ENCODE results near the gene GNG11.

The GNG11 gene

GRCh38 chr7:93923942-93924341, 2.4 kb downstream of the GNG11 start:
- H3K4me3 ChIP-seq (replicated peaks; ENCODE audit: low read depth, low read length) = peak overlapping the region; percentile 84
- DNase-seq (ENCODE audit: low read depth) = no peak
- TF ChIP-seq, protein P1, sequence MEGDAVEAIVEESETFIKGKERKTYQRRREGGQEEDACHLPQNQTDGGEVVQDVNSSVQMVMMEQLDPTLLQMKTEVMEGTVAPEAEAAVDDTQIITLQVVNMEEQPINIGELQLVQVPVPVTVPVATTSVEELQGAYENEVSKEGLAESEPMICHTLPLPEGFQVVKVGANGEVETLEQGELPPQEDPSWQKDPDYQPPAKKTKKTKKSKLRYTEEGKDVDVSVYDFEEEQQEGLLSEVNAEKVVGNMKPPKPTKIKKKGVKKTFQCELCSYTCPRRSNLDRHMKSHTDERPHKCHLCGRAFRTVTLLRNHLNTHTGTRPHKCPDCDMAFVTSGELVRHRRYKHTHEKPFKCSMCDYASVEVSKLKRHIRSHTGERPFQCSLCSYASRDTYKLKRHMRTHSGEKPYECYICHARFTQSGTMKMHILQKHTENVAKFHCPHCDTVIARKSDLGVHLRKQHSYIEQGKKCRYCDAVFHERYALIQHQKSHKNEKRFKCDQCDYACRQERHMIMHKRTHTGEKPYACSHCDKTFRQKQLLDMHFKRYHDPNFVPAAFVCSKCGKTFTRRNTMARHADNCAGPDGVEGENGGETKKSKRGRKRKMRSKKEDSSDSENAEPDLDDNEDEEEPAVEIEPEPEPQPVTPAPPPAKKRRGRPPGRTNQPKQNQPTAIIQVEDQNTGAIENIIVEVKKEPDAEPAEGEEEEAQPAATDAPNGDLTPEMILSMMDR (IDR thresholded peaks at IDR 0.05; ENCODE audit: low read length, missing control alignments) = no peak

GRCh38 chr7:93926800-93927199, 5.3 kb downstream of the GNG11 start:
- TF ChIP-seq, protein P1 (IDR thresholded peaks at IDR 0.05; ENCODE audit: low read length, missing control alignments) = no peak
- H3K4me3 ChIP-seq (replicated peaks; ENCODE audit: low read depth, low read length) = no peak overlapping the region
- no peak for DNase-seq (ENCODE audit: low read depth)

DNA sequence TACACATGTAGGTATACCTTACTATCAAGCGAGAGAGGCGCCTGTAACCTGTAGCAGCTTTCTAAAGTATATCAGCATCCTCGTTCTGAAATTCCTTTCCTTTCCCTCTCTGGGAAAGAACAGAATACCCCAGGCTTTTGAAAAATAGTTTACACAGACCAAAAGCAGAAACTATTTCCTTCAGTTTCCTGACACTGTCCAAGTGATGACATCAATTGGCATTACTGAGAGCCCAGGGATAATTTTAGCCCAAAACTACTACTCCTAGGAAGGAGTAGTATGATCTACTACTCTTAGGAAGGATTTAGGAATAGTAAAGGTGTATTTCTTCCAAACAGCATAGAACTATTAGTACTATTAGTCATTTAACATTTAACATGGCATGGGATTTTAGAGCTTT, 6.0 kb downstream of the GNG11 start:
- no peak overlapping the region for H3K4me3 ChIP-seq (replicated peaks; ENCODE audit: low read depth, low read length)
- no peak for DNase-seq (ENCODE audit: low read depth)
- TF ChIP-seq, protein P1 (IDR thresholded peaks at IDR 0.05; ENCODE audit: low read length, missing control alignments) = no peak

DNA sequence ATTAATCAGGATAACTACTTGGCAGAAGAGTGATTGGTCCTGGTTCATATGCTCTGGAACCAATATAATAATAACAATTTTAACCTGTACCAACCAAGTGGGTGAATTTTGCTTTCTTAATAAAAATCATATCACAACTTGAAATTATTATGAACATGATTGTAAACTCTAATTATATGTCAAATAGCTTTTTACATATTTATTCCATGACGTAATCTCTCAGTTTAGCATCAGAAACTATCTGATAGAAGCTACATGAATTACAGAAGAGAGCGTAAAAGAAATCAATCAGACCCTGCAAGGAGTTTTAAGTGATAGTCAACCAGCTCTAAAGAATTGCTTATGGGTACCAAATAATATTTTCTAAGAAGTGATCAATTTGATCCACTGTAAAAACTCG, 10.1 kb downstream of the GNG11 start:
- TF ChIP-seq, protein P1 (IDR thresholded peaks at IDR 0.05; ENCODE audit: low read length, missing control alignments) = no peak
- DNase-seq (ENCODE audit: low read depth) = no peak
- no peak overlapping the region for H3K4me3 ChIP-seq (replicated peaks; ENCODE audit: low read depth, low read length)

- DNase-seq (ENCODE audit: low read depth) = no peak
- TF ChIP-seq, protein P1 (IDR thresholded peaks at IDR 0.05; ENCODE audit: low read length, missing control alignments) = no peak
- no peak overlapping the region for H3K4me3 ChIP-seq (replicated peaks; ENCODE audit: low read depth, low read length)
Measured at GRCh38 chr7:93933156-93933555, 11.6 kb downstream of the GNG11 start.

DNA sequence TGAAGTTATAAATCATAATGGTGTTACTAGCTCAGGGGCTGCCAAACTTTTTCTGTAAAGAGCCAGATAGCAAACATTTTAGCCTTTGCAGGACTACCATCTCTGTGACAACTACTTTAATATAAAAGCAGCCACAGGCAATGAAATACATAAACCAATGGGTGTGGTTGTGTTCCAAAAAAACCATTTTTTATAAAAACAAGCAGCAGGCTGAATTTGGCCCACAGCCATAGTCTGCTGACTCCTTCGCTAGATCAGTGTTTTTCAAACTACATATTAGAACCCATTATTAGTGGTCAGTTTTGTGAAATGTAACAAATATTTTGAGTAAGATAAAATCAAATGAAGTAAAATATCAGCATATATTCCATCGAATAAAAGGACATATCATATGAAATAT, 13.6 kb downstream of the GNG11 start:
- DNase-seq (ENCODE audit: low read depth) = no peak
- no peak overlapping the region for H3K4me3 ChIP-seq (replicated peaks; ENCODE audit: low read depth, low read length)
- TF ChIP-seq, protein P1 (IDR thresholded peaks at IDR 0.05; ENCODE audit: low read length, missing control alignments) = no peak

DNA sequence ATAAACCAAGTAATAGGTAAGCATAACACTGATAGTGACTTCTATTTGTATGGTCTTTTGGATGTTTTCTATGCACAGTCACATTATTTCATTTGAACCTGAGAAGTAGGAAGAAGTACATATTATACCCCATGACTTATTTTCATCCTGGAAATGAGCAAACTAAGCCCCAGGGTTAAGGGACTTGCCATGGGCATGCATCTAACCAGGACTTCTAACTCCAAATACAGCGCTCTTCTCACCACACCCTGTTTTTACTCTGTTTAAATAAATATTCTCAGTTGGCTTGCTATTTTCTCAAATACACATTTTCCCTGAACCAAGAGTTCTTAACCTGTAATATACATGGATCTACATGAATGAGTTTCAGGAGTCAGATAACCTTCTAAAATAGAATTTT, 16.3 kb downstream of the GNG11 start:
- DNase-seq (ENCODE audit: low read depth) = no peak
- TF ChIP-seq, protein P1 (IDR thresholded peaks at IDR 0.05; ENCODE audit: low read length, missing control alignments) = no peak
- H3K4me3 ChIP-seq (replicated peaks; ENCODE audit: low read depth, low read length) = no peak overlapping the region
